HCT116 (cell line): ENCODE measurements around the gene NMRAL1. TPM values are rescaled to one million over a fixed set of nuclear protein-coding genes. Genes with fewer than 3 reads are reported as not detected.

Experiments
- ATAC-seq: fragments of 200-7000 bp; cut with Tn5 transposase; 2 replicates; pipeline ENCODE4 v1.9.1; 2020; ENCODE audit warnings: mild to moderate bottlenecking, moderate library complexity
- BruUV-seq: library from RNA; stranded (reverse); fragments of 400-500 nt; replicated peaks from 2 replicates; lab custom pipeline; 2021; lab: Mats Ljungman, UMichigan
- CTCF ChIA-PET: fragments of 300-600 bp; sonication (Branson Sonifier 250); formaldehyde crosslinking; loops from one replicate; lab custom pipeline; 2021; ENCODE audit warnings: antibody characterized with exemption; lab: Charles Lee
- POLR2A ChIA-PET: fragments of 300-600, 350-600 bp; sonication (Branson Sonifier 250); formaldehyde crosslinking; loops from one replicate; lab custom pipeline; 2021; ENCODE audit warnings: antibody characterized with exemption; lab: Charles Lee
- RAD21 ChIA-PET, 2 experiments: fragments of 300-600 bp; sonication (Branson Sonifier 250); formaldehyde crosslinking; loops; one replicate each; lab custom pipeline; 2023; ENCODE audit warnings: low total read pairs in 2 of 2; ENCODE audit not compliant: uncharacterized antibody in 2 of 2, unreplicated experiment in 2 of 2, low non-redundant PET in 1 of 2; lab: Charles Lee
- DNase-seq: peaks from one replicate; pipeline ENCODE4 v3.0.0-alpha.2; 2010; ENCODE audit warnings: low read depth, low spot score
- H2AFZ ChIP-seq: fragments of 200-600 bp; shearing (Covaris generic), sonication (generic); 2 replicates; pipeline ENCODE4 v1.6.1; 2017; ENCODE audit warnings: low read depth, mixed run types, mixed read lengths, antibody characterized with exemption, low read length; ENCODE audit not compliant: poor library complexity, severe bottlenecking
- H3K27ac ChIP-seq: 2 replicates; pipeline ENCODE4 v1.5.1; 2012; ENCODE audit warnings: low read depth, low read length
- H3K27me3 ChIP-seq: fragments of 200-600 bp; sonication (generic); 2 replicates; pipeline ENCODE4 v1.6.1; 2016; ENCODE audit warnings: mixed run types, low read length, mixed read lengths; ENCODE audit not compliant: insufficient read depth
- H3K36me3 ChIP-seq, 2 experiments: fragments of 200-500 bp in 1 of 2; fragments of 200-600 bp in 1 of 2; sonication (Bioruptor generic) in 1 of 2; sonication (generic) in 1 of 2; 2 replicates each; pipeline versions ENCODE4 v1.5.1 to v1.6.1; 2014 to 2016; ENCODE audit warnings: low read length in 2 of 2, inconsistent platforms in 1 of 2, mixed read lengths in 1 of 2, mixed run types in 1 of 2; ENCODE audit not compliant: insufficient read depth in 2 of 2, control insufficient read depth in 1 of 2
- H3K4me1 ChIP-seq, 2 experiments: fragments of 200-600 bp in 1 of 2; sonication (generic) in 1 of 2; 2 replicates each; pipeline versions ENCODE4 v1.5.1 to v1.6.1; 2012 to 2017; ENCODE audit warnings: low read length in 2 of 2, inconsistent platforms in 1 of 2, mild to moderate bottlenecking in 1 of 2, mixed read lengths in 1 of 2, mixed run types in 1 of 2, moderate library complexity in 1 of 2; ENCODE audit not compliant: insufficient read depth in 2 of 2, control insufficient read depth in 1 of 2
- H3K4me2 ChIP-seq: fragments of 200-600 bp; sonication (generic); 2 replicates; pipeline ENCODE4 v1.6.1; 2017; ENCODE audit warnings: mixed run types, low read length, mixed read lengths
- H3K4me3 ChIP-seq, 2 experiments: fragments of 200-600 bp in 1 of 2; sonication (generic) in 1 of 2; replicated peaks in 1 of 2; 2 replicates each; pipeline ENCODE4 v1.5.1; 2011 to 2016; ENCODE audit warnings: low read length in 2 of 2, control low read depth in 1 of 2, low read depth in 1 of 2, mild to moderate bottlenecking in 1 of 2, mixed read lengths in 1 of 2, mixed run types in 1 of 2
- H3K79me2 ChIP-seq: fragments of 200-600 bp; sonication (generic); 2 replicates; pipeline ENCODE4 v1.6.1; 2017; ENCODE audit warnings: mild to moderate bottlenecking, mixed run types, low read length, moderate library complexity, mixed read lengths; ENCODE audit not compliant: insufficient read depth
- H3K9ac ChIP-seq: fragments of 200-600 bp; sonication (generic); 2 replicates; pipeline ENCODE4 v1.6.1; 2016; ENCODE audit warnings: low read length, mixed read lengths
- H3K9me2 ChIP-seq: fragments of 200-600 bp; sonication (generic), shearing (Covaris generic); 2 replicates; pipeline ENCODE4 v1.6.1; 2017; ENCODE audit warnings: mixed run types, mild to moderate bottlenecking, moderate library complexity; ENCODE audit not compliant: insufficient read depth
- H3K9me3 ChIP-seq, 2 experiments: fragments of 200-500 bp in 1 of 2; fragments of 200-600 bp in 1 of 2; sonication (Bioruptor generic) in 1 of 2; sonication (generic) in 1 of 2; 2 replicates each; pipeline ENCODE4 v1.6.1; 2014 to 2017; ENCODE audit warnings: low read length in 2 of 2, mixed read lengths in 2 of 2, inconsistent platforms in 1 of 2, low read depth in 1 of 2, mild to moderate bottlenecking in 1 of 2, mixed run types in 1 of 2, moderate library complexity in 1 of 2; ENCODE audit not compliant: control insufficient read depth in 1 of 2, insufficient read depth in 1 of 2
- H4K20me1 ChIP-seq: fragments of 200-600 bp; sonication (generic), shearing (Covaris generic); 2 replicates; pipeline ENCODE4 v1.6.1; 2017; ENCODE audit warnings: mixed run types, mild to moderate bottlenecking, moderate library complexity; ENCODE audit not compliant: insufficient read depth
- ATF3 ChIP-seq: IDR thresholded peaks from 2 replicates; pipeline ENCODE4 v1.6.1; 2012
- CBX3 ChIP-seq: IDR thresholded peaks from 2 replicates; pipeline ENCODE4 v1.6.1; 2012; ENCODE audit warnings: low read depth
- CEBPB ChIP-seq: IDR thresholded peaks from 2 replicates; pipeline ENCODE4 v1.6.1; 2012; ENCODE audit warnings: low read depth
- CTCF ChIP-seq, 3 experiments: fragments of 200-600 bp in 1 of 3; sonication (generic) in 1 of 3; IDR thresholded peaks in 2 of 3; conservative IDR thresholded peaks in 1 of 3; 2 replicates each; pipeline ENCODE4 v1.5.1; 2012 to 2017; ENCODE audit warnings: low read depth in 2 of 3, low read length in 2 of 3, antibody characterized with exemption in 1 of 3, borderline replicate concordance in 1 of 3, control low read depth in 1 of 3, mild to moderate bottlenecking in 1 of 3, mixed read lengths in 1 of 3, mixed run types in 1 of 3, moderate library complexity in 1 of 3; ENCODE audit not compliant: insufficient read depth in 1 of 3
- ELF1 ChIP-seq: IDR thresholded peaks from 2 replicates; pipeline ENCODE4 v1.6.1; 2012; ENCODE audit warnings: low read depth, borderline replicate concordance
- EZH2 ChIP-seq: fragments of 200-600 bp; sonication (generic); IDR thresholded peaks from 2 replicates; pipeline ENCODE4 v1.6.1; 2017; ENCODE audit warnings: antibody characterized with exemption, mixed run types
- EZH2phosphoT487 ChIP-seq: fragments of 200-600 bp; IDR thresholded peaks from 2 replicates; pipeline ENCODE4 v1.6.1; 2018; ENCODE audit warnings: antibody characterized with exemption, borderline replicate concordance
- FOSL1 ChIP-seq: IDR thresholded peaks from 2 replicates; pipeline ENCODE4 v1.6.1; 2012; ENCODE audit warnings: low read depth
- POLR2A ChIP-seq: IDR thresholded peaks from 2 replicates; pipeline ENCODE4 v1.7.0; 2011; ENCODE audit warnings: borderline replicate concordance; ENCODE audit not compliant: insufficient read depth, insufficient read length; ENCODE audit errors: extremely low read depth
- RAD21 ChIP-seq: IDR thresholded peaks from 2 replicates; pipeline ENCODE4 v1.6.1; 2012; ENCODE audit warnings: low read depth, mild to moderate bottlenecking
- SP1 ChIP-seq: IDR thresholded peaks from 2 replicates; pipeline ENCODE4 v1.6.1; 2012; ENCODE audit warnings: low read depth
- SRF ChIP-seq: IDR thresholded peaks from 2 replicates; pipeline ENCODE4 v1.6.1; 2012; ENCODE audit warnings: low read depth
- TCF7L2 ChIP-seq: IDR thresholded peaks from 2 replicates; pipeline ENCODE4 v1.7.0; 2011; ENCODE audit warnings: borderline replicate concordance, inconsistent platforms; ENCODE audit not compliant: insufficient read depth, insufficient read length; ENCODE audit errors: extremely low read depth
- YY1 ChIP-seq: IDR thresholded peaks from 2 replicates; pipeline ENCODE4 v1.6.1; 2011; ENCODE audit warnings: low read length, low read depth, moderate library complexity, mild to moderate bottlenecking; ENCODE audit not compliant: insufficient replicate concordance; ENCODE audit errors: extremely low read depth
- ZFX ChIP-seq: fragments of 450-650 bp; IDR thresholded peaks from 2 replicates; pipeline ENCODE4 v1.6.1; 2017
- ZNF274 ChIP-seq: fragments of 200-500 bp; sonication (Bioruptor generic); IDR thresholded peaks from 2 replicates; pipeline ENCODE4 v1.6.1; 2014; ENCODE audit warnings: mild to moderate bottlenecking, low read depth, low read length, inconsistent platforms
- intact Hi-C: fragments of 100-400 bp; cut with micrococcal nuclease; formaldehyde crosslinking; loops from 2 replicates; pipeline ENCODE4 v1.10.0; 2022
- total RNA-seq: library from RNA; stranded (reverse); gene quantifications from one replicate; pipeline ENCODE4 v1.2.1, GENCODE V29; 2021; ENCODE audit not compliant: unreplicated experiment

NMRAL1 gene
- total RNA-seq, 1 experiment from 2014 or later, result 76.7 TPM

- DNase-seq, result no peak
- H3K27me3 ChIP-seq, result no peaks in the 10 kb centered on the region
- H3K4me3 ChIP-seq, result no peak overlapping the region
- TF ChIP-seq EZH2phosphoT487, result no peak
- TF ChIP-seq ZNF274, result no peak
- TF ChIP-seq SP1, result no peak
- no peak for TF ChIP-seq YY1
- no peak for TF ChIP-seq TCF7L2
- TF ChIP-seq POLR2A, result no peak
- no peak for TF ChIP-seq CTCF (IDR thresholded peaks at IDR 0.05 in 2 of 3, conservative IDR thresholded peaks at IDR 0.05 in 1 of 3; ENCODE audit: borderline replicate concordance in 1 of 3, insufficient read depth in 1 of 3, low read depth in 2 of 3, low read length in 2 of 3)
- TF ChIP-seq RAD21, result no peak
- TF ChIP-seq CBX3, result no peak
- TF ChIP-seq EZH2, result no peak
- TF ChIP-seq FOSL1, result no peak
- TF ChIP-seq ELF1, result no peak
- TF ChIP-seq SRF, result no peak
- TF ChIP-seq CEBPB, result no peak
- TF ChIP-seq ZFX, result no peak
- TF ChIP-seq ATF3, result no peak
- no peaks in the 10 kb centered on the region for H3K9me3 ChIP-seq
- no peak overlapping the region for H3K4me2 ChIP-seq
- BruUV-seq, result no TSS peak
- H4K20me1 ChIP-seq, result peaks cover 4% of the 10 kb centered on the region; the same call in 1 of the 2 replicates
- ChIA-PET POLR2A (no interaction called here), CTCF (interaction anchor here (1.4 kb wide), 1 partner anchor 75 kb away, joined by 3 read pairs; no protein-coding TSS in a partner anchor), RAD21 (no interaction called here)
- peaks cover 0 to 8% of the 10 kb centered on the region in 2 experiments; a peak in 1 of 4 replicates for H3K4me1 ChIP-seq
- H2AFZ ChIP-seq, result no peak overlapping the region
- no peak for ATAC-seq
- peaks cover 30 to 45% of the 10 kb centered on the region in 2 experiments for H3K36me3 ChIP-seq
- no peak overlapping the region for H3K27ac ChIP-seq
- H3K79me2 ChIP-seq, result peaks cover 8% of the 10 kb centered on the region
- H3K9me2 ChIP-seq, result no peaks in the 10 kb centered on the region
- no peak overlapping the region for H3K9ac ChIP-seq
- intact Hi-C loops, result loop anchor here (10.0 kb wide), 1 partner anchor 145 kb away; no protein-coding TSS in a partner anchor
These were observed 35.7 kb upstream of the NMRAL1 start for GRCh38 chr16:4510131-4510530.
